HAP-1 (cell line): ENCODE results near the gene ANKFY1.
A peak's percentile ranks its signal among the peaks of the same experiment; 100 is the strongest.

Experiments
- DNase-seq, 2 experiments: peaks; one replicate each; pipeline ENCODE4 v3.0.0-alpha.2; 2016 to 2020; ENCODE audit warnings: low spot score in 2 of 2
- H3K27me3 ChIP-seq: fragments of 250-450 bp; sonication (Bioruptor Pico); 2 replicates; pipeline ENCODE4 v1.5.1; 2020; ENCODE audit warnings: low read depth, mild to moderate bottlenecking, moderate library complexity
- H3K36me3 ChIP-seq: fragments of 250-450 bp; sonication (Bioruptor Pico); replicated peaks from 2 replicates; pipeline ENCODE4 v1.5.1; 2020; ENCODE audit warnings: mild to moderate bottlenecking
- H3K4me1 ChIP-seq: fragments of 250-450 bp; sonication (Bioruptor Pico); 2 replicates; pipeline ENCODE4 v1.5.1; 2020; ENCODE audit warnings: mild to moderate bottlenecking
- H3K4me3 ChIP-seq: fragments of 250-450 bp; sonication (Bioruptor Pico); 2 replicates; pipeline ENCODE4 v1.5.1; 2020; ENCODE audit warnings: mild to moderate bottlenecking, moderate library complexity
- H3K9me3 ChIP-seq: fragments of 250-450 bp; sonication (Bioruptor Pico); 2 replicates; pipeline ENCODE4 v1.5.1; 2020; ENCODE audit warnings: mild to moderate bottlenecking, moderate library complexity
- in situ Hi-C: fragments of 300-500 bp; cut with MboI; formaldehyde crosslinking; loops from 3 replicates; pipeline ENCODE4 v1.14.3; 2020; ENCODE audit warnings: low sequenced_read_pairs, inconsistent platforms, mixed read lengths

ANKFY1 gene, protein sequence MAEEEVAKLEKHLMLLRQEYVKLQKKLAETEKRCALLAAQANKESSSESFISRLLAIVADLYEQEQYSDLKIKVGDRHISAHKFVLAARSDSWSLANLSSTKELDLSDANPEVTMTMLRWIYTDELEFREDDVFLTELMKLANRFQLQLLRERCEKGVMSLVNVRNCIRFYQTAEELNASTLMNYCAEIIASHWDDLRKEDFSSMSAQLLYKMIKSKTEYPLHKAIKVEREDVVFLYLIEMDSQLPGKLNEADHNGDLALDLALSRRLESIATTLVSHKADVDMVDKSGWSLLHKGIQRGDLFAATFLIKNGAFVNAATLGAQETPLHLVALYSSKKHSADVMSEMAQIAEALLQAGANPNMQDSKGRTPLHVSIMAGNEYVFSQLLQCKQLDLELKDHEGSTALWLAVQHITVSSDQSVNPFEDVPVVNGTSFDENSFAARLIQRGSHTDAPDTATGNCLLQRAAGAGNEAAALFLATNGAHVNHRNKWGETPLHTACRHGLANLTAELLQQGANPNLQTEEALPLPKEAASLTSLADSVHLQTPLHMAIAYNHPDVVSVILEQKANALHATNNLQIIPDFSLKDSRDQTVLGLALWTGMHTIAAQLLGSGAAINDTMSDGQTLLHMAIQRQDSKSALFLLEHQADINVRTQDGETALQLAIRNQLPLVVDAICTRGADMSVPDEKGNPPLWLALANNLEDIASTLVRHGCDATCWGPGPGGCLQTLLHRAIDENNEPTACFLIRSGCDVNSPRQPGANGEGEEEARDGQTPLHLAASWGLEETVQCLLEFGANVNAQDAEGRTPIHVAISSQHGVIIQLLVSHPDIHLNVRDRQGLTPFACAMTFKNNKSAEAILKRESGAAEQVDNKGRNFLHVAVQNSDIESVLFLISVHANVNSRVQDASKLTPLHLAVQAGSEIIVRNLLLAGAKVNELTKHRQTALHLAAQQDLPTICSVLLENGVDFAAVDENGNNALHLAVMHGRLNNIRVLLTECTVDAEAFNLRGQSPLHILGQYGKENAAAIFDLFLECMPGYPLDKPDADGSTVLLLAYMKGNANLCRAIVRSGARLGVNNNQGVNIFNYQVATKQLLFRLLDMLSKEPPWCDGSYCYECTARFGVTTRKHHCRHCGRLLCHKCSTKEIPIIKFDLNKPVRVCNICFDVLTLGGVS

DNA sequence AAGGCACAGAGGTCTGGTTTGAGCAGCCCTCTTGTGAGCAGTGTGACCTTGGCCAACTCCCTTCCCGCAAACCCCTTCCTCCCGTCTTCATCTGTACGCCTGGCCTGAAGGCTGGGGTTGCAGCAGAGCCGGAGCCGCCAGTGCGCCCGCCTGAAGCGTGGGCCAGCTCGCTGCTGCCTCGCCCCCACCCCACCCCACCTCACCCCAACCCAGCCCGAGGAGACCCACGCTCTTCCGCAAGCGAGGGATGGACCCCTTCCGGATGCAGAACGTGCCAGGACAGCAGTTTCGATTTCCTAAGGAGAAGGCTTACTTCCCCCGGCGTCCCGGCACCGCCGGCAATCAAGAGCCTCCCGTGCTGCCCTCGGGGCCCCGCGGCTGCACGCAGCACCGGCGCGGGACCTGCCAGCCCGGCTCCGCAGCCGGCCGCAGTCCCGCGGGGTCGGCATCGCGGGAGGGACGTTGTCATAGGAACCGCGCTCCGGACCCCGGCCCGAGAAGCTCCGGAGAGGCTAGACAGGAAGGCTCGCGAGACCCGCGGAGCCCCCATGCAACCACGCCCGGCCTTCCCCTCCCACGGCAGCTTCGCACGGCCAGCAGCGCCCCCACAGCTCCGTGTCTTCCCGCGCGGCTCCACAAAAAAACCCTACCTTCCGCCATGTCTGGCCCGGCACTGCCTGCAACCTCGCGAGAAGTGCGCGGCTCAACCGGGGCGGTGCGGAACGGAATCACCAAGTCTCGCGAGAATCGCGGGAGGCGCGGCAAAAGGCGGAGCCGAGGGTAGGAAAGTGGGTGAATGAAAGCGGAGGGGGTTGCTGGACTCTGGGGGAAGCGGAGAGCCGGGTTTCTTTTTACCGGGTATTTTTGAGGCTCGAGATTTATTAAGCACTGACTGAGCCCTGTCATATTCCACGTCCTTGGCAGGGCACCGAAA is at the start of gene ANKFY1:
Gene ANKFY1, minus strand, starts transcription at position 698 of the 934 bp plus-strand sequence. Its CDS starts 38 bp downstream, at position 660.
- in situ Hi-C loops: no loop called here
- DNase-seq: peak; percentile 85 to 98
- H3K36me3 ChIP-seq: peaks cover 37% of the 10 kb centered on the region
- H3K4me1 ChIP-seq: peaks cover 12% of the 10 kb centered on the region
- H3K4me3 ChIP-seq: peak within 1 kb of the TSS; percentile 99
- peaks cover 9% of the 10 kb centered on the region; the same call in 1 of the 2 replicates for H3K9me3 ChIP-seq
- no peaks in the 10 kb centered on the region for H3K27me3 ChIP-seq

DNA sequence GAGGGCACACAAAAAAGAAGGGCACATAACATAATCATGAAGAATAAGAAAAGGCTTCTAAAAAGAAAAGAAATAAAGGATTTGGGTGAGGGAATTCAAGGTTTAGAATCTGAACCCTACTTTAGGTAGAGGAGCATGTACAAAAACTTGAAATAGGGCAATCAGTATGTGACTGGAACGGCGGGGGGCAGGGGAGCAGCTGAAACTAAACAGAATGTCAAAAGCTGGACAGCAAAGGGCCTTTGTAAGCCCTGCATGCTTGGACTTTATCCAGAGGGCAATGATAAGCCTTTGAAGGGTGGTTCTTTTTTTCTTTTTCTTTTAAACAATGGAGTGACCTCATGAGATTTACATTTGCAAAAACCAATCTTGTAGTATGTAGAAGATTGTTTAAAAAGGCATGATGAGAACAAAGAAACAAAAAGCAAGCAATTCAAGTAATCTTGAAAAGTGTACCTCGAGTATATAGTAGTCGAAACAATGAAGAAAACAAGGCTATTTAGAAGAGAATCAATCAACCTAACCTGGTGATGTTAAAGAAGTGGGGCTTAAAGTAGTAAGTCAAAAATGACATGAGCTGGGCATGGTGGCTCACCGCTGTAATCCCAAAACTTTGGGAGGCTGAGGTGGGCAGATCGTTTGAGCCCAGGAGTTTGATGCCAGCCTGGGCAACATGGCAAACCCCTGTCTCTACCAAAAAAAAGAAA is 46.7 kb upstream of the ANKFY1 start:
- Histone ChIP-seq H3K9me3 (peaks cover 12% of the 10 kb centered on the region; the same call in 1 of the 2 replicates), H3K4me3 (no peak overlapping the region), H3K4me1 (peaks cover 7% of the 10 kb centered on the region; the same call in 1 of the 2 replicates), H3K27me3 (no peaks in the 10 kb centered on the region), H3K36me3 (peaks cover 11% of the 10 kb centered on the region)
- in situ Hi-C loops: no loop called here
- DNase-seq: peak; percentile 75 to 90

DNA sequence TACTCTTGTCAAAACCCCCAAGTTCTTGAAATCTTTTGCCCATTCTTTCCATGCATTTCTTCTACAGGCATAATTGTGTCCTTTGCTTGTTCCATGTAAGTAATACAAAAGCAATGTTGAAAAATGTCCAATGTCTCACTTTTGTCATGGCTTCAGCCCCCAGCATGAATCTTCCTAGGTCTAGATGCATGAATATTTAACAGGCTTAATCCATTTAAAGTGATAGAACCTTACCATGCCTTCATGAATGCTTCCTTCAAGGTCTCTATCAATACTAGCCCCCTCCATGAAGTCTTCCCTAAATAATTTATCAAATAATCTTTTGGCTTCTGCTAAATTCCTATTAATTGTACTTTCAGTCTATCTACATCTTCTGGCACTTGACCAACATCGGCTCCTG is 46.1 kb upstream of the ANKFY1 start:
- Histone ChIP-seq H3K36me3 (peaks cover 9% of the 10 kb centered on the region), H3K27me3 (no peaks in the 10 kb centered on the region), H3K9me3 (peaks cover 12% of the 10 kb centered on the region; the same call in 1 of the 2 replicates), H3K4me1 (peaks cover 7% of the 10 kb centered on the region; the same call in 1 of the 2 replicates), H3K4me3 (no peak overlapping the region)
- in situ Hi-C loops: no loop called here
- no peak for DNase-seq

DNA sequence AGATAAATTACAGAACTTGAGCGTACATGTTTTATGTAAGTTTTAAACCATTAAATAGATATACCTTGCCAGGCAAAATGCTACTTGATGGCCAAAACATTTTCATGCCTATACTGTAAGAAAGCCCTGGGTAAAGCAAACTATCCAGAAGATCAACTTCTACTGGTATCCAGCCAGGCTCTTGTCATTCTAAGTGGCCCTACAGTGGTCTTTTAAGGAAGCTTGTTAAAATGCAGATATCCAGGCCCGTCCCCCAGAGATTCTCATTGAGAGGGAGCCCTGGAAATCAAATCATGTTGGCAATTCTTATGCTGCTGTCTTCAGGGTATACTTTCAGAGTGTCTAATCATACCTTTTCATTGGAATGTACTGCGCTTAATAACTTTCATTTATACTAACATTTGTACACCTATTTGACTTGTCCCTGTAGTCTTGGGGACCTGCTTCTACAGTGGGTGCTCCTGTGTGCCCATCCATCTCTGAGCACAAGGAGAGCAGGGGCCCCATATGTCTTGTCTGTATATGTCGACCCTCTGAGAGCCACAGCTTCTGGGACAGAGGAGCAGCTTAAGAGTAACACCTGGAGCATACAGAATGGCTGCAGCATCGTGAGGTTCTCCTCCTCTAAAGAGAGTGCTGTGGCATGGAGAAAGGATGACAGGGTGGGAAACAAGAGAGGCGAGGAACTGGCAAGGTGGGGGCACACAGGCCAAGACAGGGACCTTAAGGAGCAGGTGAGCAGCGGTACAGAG is 43.6 kb upstream of the ANKFY1 start:
- Histone ChIP-seq H3K36me3 (peaks cover 17% of the 10 kb centered on the region), H3K4me1 (peaks cover 5% of the 10 kb centered on the region; the same call in 1 of the 2 replicates), H3K9me3 (peaks cover 12% of the 10 kb centered on the region; the same call in 1 of the 2 replicates), H3K4me3 (no peak overlapping the region), H3K27me3 (no peaks in the 10 kb centered on the region; the same call in 1 of the 2 replicates)
- in situ Hi-C loops: no loop called here
- DNase-seq: no peak

DNA sequence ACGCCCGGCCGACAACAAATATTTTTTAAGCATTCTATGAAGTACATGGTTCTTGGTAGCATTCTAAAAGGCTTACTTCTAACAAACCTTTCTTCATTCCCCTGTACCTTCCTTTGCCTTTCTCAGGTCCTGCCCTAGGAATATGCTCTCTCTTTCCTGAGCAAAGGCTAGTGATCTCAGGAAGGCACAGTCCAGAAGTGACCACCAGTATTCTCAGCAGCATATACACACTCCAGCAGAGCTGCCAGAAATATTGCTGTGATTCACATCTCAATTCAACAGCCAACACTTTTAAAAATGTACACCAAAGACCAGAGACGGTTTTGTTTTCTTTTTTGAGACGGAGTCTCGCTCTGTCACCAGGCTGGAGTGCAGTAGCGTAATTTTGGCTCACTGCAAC is 41.4 kb upstream of the ANKFY1 start:
- no peak for DNase-seq
- H3K4me1 ChIP-seq: no peaks in the 10 kb centered on the region
- H3K27me3 ChIP-seq: no peaks in the 10 kb centered on the region; the same call in 1 of the 2 replicates
- peaks cover 24% of the 10 kb centered on the region for H3K36me3 ChIP-seq
- peaks cover 4% of the 10 kb centered on the region; the same call in 1 of the 2 replicates for H3K9me3 ChIP-seq
- in situ Hi-C loops: no loop called here
- no peak overlapping the region for H3K4me3 ChIP-seq

DNA sequence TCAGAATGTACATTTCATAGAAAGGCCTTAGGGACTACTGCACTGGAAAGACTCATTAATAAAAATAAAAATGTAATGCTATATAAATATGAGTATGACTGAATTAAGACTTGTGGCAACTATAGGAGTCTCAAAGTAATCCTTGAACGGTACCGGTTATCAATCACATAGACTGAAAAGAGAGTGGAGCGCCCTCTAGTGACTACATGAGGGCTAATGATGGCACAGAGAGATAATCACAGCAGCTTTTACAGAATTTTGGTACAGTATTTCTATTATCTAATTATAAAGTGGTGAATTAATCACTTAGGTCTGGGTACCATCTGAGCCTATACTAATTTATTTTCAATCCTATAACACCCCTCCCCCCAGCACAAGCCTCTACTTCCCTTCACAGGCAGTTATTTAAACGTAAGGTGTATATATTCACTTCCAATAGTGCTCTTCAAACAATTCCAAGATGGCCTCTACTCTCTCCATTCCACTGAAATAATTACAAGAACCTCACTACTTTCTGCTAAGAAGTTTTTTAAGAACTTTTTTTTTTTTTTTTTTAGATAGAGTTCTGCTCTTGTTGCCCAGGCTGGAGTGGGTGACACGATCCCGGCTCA is 40.7 kb upstream of the ANKFY1 start:
- DNase-seq: peak; percentile 46 to 73
- Histone ChIP-seq H3K9me3 (no peaks in the 10 kb centered on the region), H3K4me3 (no peak overlapping the region), H3K4me1 (no peaks in the 10 kb centered on the region), H3K27me3 (no peaks in the 10 kb centered on the region; the same call in 1 of the 2 replicates), H3K36me3 (peaks cover 24% of the 10 kb centered on the region)
- in situ Hi-C loops: no loop called here

DNA sequence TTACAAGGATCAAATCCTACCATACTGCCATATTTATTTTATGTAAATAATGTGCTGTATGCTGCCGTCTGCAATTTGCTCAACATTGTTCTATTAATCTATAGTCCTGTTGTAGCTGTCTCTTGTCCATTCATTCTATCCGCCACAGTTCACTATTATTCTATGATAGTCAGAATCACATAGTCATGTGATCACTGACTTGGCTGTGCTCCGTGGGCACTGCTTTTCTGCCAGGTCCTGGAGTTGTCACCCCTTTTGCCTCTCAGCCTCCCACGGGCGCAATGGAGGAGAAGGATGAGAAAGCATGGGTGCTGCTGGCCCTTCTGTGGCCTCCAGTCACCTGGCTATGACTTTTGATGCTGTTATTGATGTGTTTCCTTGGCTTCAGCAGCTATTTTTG is 37.3 kb upstream of the ANKFY1 start:
- no peaks in the 10 kb centered on the region; the same call in 1 of the 2 replicates for H3K27me3 ChIP-seq
- no peak for DNase-seq
- no peak overlapping the region for H3K4me3 ChIP-seq
- H3K9me3 ChIP-seq: no peaks in the 10 kb centered on the region
- in situ Hi-C loops: no loop called here
- peaks cover 25% of the 10 kb centered on the region for H3K36me3 ChIP-seq
- peaks cover 15% of the 10 kb centered on the region for H3K4me1 ChIP-seq

DNA sequence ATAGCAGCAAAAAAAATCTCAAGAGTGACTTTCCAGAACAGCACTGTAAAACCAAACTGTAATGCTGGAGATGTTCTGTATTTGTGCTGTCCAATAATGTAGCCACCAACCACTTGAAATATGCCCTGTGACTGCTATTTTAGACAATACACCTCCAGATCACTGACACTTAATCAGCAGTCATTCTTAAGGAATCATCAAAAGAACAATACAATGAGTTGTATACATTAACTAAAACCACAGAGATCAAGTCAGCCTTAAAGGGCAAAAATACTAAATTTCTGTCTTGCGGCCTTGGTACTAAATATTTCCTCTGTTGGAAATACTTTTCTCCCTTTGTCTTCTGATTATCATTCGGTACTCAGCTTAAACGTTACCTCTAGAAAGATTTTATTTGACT is 33.6 kb upstream of the ANKFY1 start:
- H3K36me3 ChIP-seq: peaks cover 32% of the 10 kb centered on the region
- DNase-seq: peak in 1 of 2 experiments; percentile 28

DNA sequence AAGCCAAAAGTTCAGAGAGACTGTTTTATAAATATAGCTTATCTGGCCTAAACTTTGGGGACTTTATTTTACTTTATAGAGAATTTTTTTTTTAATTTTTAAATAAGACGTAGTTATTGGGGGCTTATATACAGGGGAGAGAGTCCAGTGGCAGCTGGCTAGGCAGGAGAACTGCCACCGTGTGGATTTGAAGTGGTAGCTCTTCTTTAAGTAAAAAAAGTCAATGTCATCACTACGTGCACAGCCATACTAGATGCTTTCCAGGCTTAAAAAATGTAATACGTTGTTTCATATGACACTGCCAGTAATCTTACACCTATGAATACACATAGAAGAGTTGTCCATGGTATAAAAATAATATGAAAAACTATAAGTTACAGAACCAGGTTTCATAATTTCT is 31.9 kb upstream of the ANKFY1 start:
- no peak for DNase-seq
- Histone ChIP-seq H3K4me1 (peaks cover 15% of the 10 kb centered on the region), H3K36me3 (peaks cover 27% of the 10 kb centered on the region), H3K9me3 (no peaks in the 10 kb centered on the region), H3K4me3 (no peak overlapping the region), H3K27me3 (no peaks in the 10 kb centered on the region)
- in situ Hi-C loops: no loop called here

More for the DNA sequence above, 33.6 kb upstream of the ANKFY1 start:
- in situ Hi-C loops: no loop called here
- Histone ChIP-seq H3K9me3 (no peaks in the 10 kb centered on the region), H3K4me1 (peaks cover 15% of the 10 kb centered on the region), H3K4me3 (no peak overlapping the region), H3K27me3 (no peaks in the 10 kb centered on the region)

DNA sequence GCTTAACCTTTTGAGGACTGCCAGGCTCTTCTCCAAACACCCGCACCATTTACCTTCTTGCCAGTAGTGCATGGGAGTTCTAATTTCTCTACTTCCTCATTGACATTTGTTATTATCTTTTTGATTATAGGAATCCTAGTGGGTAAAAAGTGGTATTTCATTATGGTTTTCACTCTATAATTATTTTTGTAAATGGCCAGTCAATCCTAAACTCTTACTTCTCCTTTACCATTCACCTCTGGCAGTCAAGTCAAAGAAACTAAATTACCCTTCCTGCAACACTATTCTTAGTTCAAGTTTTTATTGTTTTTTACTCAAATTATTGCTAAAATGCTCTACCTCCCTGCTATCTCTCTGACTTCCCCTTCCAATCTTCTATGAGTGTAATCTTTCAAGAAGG is 29.8 kb upstream of the ANKFY1 start:
- H3K4me3 ChIP-seq: no peak overlapping the region
- no peak for DNase-seq
- H3K36me3 ChIP-seq: peaks cover 37% of the 10 kb centered on the region
- H3K9me3 ChIP-seq: no peaks in the 10 kb centered on the region
- H3K4me1 ChIP-seq: peaks cover 11% of the 10 kb centered on the region
- H3K27me3 ChIP-seq: no peaks in the 10 kb centered on the region
- in situ Hi-C loops: no loop called here

DNA sequence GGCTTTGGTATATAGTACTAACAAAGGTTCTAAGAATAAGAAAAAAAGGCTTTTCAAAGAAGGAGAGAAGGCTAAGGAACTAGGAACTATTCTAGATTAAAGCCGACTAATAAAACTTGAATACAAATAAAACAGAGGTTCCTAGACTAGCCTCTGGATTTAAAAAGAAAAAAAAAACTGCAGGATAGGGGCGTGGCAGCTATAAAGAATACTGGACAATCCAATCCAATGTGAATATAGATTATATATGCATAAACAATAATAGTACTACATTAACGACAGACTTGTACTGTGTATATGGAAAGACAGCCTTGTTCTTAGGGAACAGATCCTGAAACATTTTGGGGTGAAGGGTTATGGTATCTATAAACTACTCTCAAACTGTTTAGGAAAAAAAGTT is 23.9 kb upstream of the ANKFY1 start:
- H3K36me3 ChIP-seq: peaks cover 28% of the 10 kb centered on the region
- no peaks in the 10 kb centered on the region for H3K9me3 ChIP-seq
- no peak for DNase-seq
- H3K4me1 ChIP-seq: peaks cover 2% of the 10 kb centered on the region; the same call in 1 of the 2 replicates
- no peaks in the 10 kb centered on the region for H3K27me3 ChIP-seq
- in situ Hi-C loops: no loop called here
- no peak overlapping the region for H3K4me3 ChIP-seq
